Measurements from ENCODE around the gene HS3ST5.

The HS3ST5 gene

DNA sequence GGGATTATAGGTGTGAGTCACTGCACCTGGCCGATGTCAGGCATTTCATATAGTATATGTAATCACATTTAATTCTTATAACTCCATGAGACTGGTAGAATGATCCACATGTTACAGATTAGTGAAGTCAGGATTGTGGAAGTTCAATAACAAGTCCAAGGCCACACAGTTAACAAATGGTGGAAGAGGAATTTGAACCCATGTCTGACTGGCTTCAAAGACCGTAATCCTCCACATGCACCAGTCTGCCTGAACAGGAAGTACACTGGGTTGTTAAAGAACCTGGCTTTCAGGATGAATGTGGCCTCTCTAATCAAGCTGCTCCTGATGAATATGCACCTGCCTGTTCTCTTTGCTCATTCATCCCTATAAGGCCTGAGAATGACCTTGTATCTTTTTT is 249.9 kb downstream of the HS3ST5 start:
- Histone ChIP-seq H3K27ac (no peak overlapping the region), H3K36me3 (replicated peaks) (no peaks in the 10 kb centered on the region), H3K4me3 (ENCODE audit: low read depth, low read length) (no peak overlapping the region), H3K27me3 (replicated peaks) (no peaks in the 10 kb centered on the region)
- in situ Hi-C loops (cut with HindIII; ENCODE audit: low pct_ligation_motif_present, low sequenced_read_pairs): no loop called here
- DNase-seq: no peak
- TF ChIP-seq, protein P1, sequence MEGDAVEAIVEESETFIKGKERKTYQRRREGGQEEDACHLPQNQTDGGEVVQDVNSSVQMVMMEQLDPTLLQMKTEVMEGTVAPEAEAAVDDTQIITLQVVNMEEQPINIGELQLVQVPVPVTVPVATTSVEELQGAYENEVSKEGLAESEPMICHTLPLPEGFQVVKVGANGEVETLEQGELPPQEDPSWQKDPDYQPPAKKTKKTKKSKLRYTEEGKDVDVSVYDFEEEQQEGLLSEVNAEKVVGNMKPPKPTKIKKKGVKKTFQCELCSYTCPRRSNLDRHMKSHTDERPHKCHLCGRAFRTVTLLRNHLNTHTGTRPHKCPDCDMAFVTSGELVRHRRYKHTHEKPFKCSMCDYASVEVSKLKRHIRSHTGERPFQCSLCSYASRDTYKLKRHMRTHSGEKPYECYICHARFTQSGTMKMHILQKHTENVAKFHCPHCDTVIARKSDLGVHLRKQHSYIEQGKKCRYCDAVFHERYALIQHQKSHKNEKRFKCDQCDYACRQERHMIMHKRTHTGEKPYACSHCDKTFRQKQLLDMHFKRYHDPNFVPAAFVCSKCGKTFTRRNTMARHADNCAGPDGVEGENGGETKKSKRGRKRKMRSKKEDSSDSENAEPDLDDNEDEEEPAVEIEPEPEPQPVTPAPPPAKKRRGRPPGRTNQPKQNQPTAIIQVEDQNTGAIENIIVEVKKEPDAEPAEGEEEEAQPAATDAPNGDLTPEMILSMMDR (IDR thresholded peaks at IDR 0.05; ENCODE audit: low read depth, low read length, missing control alignments): no peak

DNA sequence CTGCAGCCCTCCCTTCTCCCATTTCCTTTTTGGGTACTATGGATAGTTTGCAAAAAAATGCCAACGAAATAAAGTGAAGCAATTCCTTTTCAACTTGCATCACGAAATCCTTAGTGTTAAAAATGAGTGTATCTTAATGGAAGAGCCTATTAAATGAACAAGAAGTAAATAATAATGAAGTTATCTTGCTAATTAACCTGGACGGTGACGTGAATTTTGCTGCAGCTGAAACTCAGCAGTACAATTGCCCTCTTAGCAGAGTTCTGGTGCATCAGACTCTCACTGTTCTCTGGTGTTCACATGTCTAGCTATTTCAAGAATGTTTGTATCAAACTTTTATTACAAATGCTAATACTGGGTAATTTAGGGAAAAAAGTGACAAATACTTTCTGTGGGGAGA is 252.2 kb downstream of the HS3ST5 start:
- Histone ChIP-seq H3K27ac (no peak overlapping the region), H3K4me3 (ENCODE audit: low read depth, low read length) (no peak overlapping the region), H3K27me3 (replicated peaks) (no peaks in the 10 kb centered on the region), H3K36me3 (replicated peaks) (no peaks in the 10 kb centered on the region)
- no peak for DNase-seq
- in situ Hi-C loops (cut with HindIII; ENCODE audit: low pct_ligation_motif_present, low sequenced_read_pairs): no loop called here
- TF ChIP-seq, protein P1 (IDR thresholded peaks at IDR 0.05; ENCODE audit: low read depth, low read length, missing control alignments): no peak

DNA sequence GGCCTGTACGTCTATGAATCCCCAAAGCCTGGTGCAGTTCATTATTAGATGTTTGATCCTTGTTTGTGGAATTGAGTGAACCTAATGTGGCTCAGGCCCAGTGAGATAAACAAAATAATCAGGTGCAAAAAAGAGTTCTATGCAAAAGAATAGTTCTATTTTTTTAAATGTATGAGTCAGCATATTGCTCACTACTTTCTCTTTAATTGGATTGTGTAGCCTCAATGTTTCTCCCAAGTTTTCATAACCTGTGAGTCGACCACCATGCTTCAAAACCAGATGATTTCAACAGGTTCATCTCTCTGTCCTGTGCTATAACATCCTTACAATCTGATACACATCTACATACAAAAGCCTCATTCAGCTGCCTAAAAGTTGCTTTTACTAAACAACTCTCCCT is 255.3 kb downstream of the HS3ST5 start:
- no peak overlapping the region for H3K27ac ChIP-seq
- no peak overlapping the region for H3K4me3 ChIP-seq (ENCODE audit: low read depth, low read length)
- no peaks in the 10 kb centered on the region for H3K27me3 ChIP-seq (replicated peaks)
- TF ChIP-seq, protein P1 (IDR thresholded peaks at IDR 0.05; ENCODE audit: low read depth, low read length, missing control alignments): no peak
- in situ Hi-C loops (cut with HindIII; ENCODE audit: low pct_ligation_motif_present, low sequenced_read_pairs): no loop called here
- H3K36me3 ChIP-seq (replicated peaks): no peaks in the 10 kb centered on the region
- DNase-seq: no peak

DNA sequence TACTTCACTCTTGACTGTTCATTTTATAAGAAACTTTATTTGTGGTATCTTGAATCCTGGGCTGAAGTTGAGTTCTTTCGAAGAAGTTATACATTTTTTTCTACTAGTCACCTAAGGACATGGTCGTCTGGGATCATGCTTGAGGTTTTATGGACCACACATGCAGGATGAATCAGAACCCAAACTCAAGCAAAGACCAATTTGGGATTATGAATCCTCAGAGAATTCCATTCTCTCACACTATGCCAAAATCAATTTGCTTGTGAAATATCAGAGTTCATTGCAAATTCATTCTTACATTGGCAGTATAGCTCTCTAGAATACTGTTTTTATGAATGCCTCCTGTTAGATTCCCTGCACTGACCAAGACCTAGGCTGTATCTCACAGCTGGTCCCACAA is 257.6 kb downstream of the HS3ST5 start:
- no peaks in the 10 kb centered on the region for H3K36me3 ChIP-seq (replicated peaks)
- DNase-seq: no peak
- TF ChIP-seq, protein P1 (IDR thresholded peaks at IDR 0.05; ENCODE audit: low read depth, low read length, missing control alignments): no peak
- in situ Hi-C loops (cut with HindIII; ENCODE audit: low pct_ligation_motif_present, low sequenced_read_pairs): no loop called here
- H3K27ac ChIP-seq: no peak overlapping the region
- no peak overlapping the region for H3K4me3 ChIP-seq (ENCODE audit: low read depth, low read length)
- no peaks in the 10 kb centered on the region for H3K27me3 ChIP-seq (replicated peaks)

DNA sequence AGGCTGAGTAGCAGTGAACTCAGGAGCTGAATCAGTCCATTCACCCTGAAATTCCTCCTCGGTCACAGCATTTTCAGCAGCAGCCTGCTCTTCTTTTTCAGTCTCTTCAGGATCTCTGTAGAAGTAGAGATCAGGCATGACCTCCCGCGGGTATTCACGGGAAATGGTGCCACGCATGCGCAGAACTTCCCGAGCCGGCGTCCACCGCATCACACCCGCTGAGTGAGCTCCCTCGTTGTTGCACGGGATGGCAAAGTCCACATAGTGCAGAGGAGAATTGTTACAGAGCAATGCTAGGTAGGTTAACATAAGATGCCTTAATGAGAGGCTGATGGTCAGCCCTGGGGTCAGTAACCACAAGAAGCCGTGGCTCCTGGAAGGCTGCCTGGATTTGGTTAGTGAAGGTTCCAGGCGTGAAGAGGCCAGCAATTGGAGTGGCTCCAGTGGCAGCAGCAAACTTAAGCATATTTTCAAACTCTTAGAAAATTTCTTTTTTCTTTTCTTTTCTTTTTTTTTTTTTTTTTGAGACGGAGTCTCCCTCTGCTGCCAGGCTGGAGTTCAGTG is 258.4 kb downstream of the HS3ST5 start:
- no peak for DNase-seq
- no peak overlapping the region for H3K4me3 ChIP-seq (ENCODE audit: low read depth, low read length)
- H3K36me3 ChIP-seq (replicated peaks): no peaks in the 10 kb centered on the region
- H3K27me3 ChIP-seq (replicated peaks): no peaks in the 10 kb centered on the region
- H3K27ac ChIP-seq: no peak overlapping the region
- TF ChIP-seq, protein P1 (IDR thresholded peaks at IDR 0.05; ENCODE audit: low read depth, low read length, missing control alignments): no peak
- in situ Hi-C loops (cut with HindIII; ENCODE audit: low pct_ligation_motif_present, low sequenced_read_pairs): no loop called here

DNA sequence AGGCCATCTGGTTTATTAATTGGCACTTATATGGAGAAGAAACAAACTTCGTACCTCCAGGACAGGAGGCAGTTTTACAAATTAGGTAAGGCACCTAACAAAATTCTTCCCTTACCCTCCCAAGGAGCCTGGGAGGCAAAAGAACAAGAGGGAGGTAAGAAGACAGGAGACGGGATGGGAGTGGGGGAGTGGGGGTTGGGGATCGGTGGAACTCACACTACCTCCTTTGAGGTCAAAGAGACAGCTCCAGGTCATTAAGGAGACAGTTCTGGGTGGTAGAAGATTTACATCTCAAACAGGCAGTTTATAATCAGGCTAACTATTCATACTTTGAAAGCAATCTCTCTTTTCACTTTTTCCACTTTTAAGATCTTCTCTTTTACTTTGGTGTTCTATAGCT is 259.6 kb downstream of the HS3ST5 start:
- Histone ChIP-seq H3K27me3 (replicated peaks) (no peaks in the 10 kb centered on the region), H3K27ac (no peak overlapping the region), H3K4me3 (ENCODE audit: low read depth, low read length) (no peak overlapping the region), H3K36me3 (replicated peaks) (no peaks in the 10 kb centered on the region)
- no peak for DNase-seq
- in situ Hi-C loops (cut with HindIII; ENCODE audit: low pct_ligation_motif_present, low sequenced_read_pairs): no loop called here
- TF ChIP-seq, protein P1 (IDR thresholded peaks at IDR 0.05; ENCODE audit: low read depth, low read length, missing control alignments): no peak

Measured in brain microvascular endothelial cell (primary cell).